ENCODE measurements around the gene MELTF.
"Not testable (repeated sequence)": the region's sequence is repeated elsewhere in the genome, so short reads cannot be mapped to it uniquely, and the experiment has no call there.

MELTF gene

DNA sequence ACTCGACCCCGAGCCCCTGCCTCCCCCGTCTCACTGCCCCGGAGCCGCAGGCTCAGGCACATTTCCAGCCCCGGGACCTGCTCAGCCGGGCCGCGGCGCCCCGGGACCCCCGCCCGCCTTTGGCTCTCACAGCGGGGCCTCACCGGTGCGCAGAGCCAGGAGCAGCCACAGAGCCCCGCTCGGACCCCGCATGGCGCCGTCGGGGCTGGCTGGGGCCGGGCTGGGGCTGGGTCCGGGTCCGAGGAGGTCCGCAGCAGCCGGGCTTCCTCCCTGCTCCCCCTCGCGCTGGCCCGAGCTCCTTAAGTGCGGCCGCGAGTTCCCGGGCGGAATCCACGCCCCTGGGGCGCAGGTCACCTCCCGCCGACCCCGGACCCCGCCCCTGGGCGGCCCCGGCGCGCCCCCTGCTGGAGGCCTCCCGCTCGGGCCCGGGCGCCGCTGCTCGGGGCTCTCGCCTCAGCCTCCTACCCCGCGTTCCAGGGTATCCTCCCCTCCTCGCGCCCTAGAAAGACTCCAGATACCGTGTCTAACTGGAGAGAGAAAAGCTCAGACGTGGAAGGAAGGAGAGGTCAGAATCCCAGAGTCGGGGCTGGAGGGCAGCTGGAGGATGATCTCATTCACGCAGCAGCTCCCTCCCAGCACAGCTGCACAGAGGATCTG, at the start of gene MELTF:
Gene MELTF (minus strand): TSS at position 307 of the 657 bp plus-strand sequence. CDS start 115 bp downstream, at position 192.
- peak; percentile 85 for DNase-seq (ENCODE audit: low spot score)

DNA sequence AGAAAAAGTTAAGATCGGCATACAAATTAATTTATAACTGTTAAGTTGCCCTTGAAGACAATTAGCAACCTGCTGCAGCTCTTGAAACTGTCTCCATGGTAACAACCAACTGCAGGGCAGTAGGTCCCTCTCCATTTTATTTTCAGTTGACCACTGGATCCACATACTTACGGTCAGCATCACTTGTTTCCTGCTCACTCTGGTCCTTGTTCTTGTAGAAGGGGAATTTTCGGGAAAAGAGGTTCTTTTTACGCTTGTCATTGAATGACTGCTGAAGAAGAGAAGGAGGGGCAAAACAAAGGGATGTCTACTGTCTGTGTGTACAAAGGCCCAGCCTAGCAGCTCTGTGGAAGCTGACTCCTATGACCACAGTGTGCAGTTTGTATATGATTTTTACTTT, 46.8 kb upstream of the MELTF start:
- DNase-seq (ENCODE audit: low spot score) = no peak

DNA sequence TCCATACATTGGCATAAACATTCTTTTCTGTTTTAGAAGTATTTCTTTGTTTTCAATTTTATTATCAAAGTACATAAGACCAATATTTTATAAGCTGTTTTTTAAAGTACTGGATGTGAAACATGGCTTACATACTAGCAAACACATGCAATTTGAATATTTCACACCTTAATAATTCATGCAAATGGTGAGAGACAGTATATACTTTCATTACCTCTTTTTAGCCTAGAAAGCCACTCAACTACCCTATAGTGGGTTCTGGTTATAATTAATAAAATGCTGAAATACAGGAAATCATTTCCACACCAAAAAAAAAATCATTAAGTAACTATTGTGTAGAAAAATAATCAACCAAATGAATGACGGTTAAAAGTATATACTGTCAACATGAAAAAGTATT, 38.5 kb upstream of the MELTF start:
- no peak for DNase-seq (ENCODE audit: low spot score)

DNA sequence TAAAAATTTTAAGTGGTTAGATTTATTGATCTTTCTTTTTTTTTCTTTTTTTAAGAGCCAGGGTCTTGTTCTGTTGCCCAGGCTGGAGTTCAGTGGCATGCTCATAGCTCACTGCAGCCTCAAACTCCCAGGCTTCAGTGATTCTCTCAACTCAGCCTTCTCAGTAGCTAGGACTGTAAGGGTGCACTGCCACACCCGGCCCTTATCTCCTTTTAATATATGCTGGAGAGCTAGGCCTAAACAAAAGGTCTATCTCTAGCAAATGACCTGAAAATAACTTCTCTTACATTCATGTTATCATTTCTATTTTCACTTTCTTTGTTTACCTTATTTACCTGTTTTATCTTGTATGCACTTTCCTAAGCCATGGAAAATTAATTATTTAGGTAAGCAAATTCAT, 35.2 kb upstream of the MELTF start:
- no peak for DNase-seq (ENCODE audit: low spot score)

DNA sequence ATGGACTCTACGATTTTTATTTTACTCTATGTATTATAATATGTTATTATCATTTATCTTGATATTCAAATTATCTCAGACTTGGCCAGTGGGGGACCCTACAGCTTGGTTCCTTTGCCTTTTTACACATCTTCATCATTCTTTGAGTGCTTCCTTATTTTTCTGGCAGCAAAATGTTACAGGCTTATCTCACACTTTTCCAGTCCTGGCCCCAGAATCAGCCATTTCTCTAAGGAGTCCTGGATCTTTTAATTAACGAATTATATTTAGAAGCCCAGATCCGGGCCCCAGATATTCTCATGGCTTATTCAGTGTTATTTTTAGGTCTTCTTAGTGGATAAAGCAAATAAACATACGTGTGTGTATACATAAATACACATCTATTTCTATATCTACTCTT, 32.8 kb upstream of the MELTF start:
- DNase-seq (ENCODE audit: low spot score) = no peak

DNA sequence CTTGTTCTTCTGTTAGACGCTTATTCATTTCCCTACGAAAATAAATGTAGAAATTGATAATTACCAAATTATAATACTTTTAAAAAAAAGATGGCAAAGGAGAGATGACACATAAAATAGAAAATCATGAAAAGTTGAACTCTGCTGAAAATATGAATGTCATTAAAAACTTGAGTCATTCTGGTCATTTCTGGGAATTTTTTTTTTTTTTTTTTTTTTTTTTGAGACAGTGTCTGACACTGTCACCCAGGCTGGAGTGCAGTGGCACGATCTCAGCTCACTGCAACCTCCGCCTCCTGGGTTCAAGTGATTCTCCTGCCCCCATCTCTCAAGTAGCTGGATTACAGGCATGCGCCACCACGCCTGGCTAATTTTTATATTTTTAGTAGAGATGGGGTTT, 22.0 kb upstream of the MELTF start:
- DNase-seq (ENCODE audit: low spot score) = not testable (repeated sequence)

DNA sequence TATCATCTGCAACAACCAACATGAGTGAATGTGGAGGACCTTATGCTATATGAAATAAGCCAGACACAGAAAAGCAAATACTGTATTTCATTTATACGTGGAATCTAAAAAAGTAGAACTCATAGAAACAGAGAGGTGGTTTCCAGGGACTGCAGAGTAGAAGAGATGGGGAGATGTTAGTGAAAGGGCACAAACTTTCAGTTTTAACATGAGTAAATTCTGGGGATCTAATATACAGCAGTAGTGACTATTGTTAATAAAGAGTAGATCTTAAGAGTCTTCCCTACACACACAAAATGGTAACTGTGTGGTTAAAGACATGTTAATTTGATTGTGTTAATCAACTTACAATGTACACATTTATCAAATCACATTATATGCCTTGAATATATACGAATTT, 20.9 kb upstream of the MELTF start:
- DNase-seq (ENCODE audit: low spot score) = no peak

DNA sequence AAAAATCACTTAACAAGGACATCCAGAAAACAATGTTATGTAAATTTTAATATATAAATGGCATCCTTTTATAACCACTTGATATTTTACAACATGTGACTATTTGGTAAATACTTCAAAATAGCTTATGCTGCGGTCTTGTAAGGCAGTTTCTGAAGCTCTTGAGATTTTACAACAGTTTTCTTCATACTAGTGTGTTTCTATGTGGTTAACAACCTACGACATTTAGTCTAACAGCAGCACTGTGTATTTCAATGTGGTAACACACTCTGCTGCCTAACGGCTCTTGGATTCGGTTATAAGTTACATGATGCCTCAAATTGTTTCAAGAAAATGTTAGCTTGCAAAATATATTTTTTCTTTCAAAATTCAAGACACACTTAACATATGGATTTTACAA, 12.9 kb upstream of the MELTF start:
- no peak for DNase-seq (ENCODE audit: low spot score)

DNA sequence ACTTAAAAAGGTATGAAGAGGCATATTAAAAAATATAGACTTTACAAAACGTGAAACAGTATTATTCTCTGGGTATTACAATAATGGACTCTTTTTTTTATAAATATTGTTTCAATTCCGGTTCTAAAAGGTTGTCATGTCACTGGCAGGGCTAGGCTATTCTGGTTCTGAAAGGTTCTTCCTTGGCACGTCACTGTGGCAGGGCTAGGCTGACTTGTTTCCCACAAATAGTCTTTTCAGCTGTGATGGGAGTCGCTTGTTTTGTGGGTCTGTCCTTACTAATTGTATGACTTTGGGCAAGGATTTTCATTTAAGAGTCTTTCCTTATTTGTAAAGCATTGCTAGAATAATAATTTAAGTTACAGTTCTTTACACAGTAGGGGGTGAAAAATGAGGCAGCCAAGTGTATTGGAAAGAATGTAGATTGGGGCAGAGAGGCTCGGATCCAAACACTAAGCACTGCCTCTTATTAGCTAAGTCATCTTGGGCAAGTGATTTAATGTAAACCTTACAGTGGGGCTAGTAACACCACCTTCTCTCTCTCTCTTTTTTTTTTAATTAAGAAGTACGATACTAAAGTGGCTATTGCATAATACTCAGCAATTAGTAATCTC, 12.4 kb upstream of the MELTF start:
- DNase-seq (ENCODE audit: low spot score) = no peak

DNA sequence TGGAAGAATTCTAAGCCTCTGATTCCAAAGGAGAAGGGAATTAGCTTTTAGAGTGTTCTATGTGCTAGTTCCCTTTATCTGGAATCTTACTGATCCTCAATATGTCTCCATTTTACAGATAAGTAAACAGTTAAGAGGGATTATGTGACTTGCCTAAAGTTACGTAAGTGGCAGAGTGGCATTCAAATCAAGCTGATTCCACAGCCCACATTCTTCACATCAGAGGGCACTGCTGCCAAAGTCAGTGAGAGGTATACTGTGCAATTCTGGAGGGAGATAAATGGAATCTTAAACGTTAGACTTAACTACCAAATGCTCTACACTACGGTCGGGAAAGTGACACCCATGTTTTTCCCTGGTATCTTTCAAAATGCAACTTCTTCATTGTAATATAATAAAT, 11.0 kb upstream of the MELTF start:
- DNase-seq (ENCODE audit: low spot score) = no peak

DNA sequence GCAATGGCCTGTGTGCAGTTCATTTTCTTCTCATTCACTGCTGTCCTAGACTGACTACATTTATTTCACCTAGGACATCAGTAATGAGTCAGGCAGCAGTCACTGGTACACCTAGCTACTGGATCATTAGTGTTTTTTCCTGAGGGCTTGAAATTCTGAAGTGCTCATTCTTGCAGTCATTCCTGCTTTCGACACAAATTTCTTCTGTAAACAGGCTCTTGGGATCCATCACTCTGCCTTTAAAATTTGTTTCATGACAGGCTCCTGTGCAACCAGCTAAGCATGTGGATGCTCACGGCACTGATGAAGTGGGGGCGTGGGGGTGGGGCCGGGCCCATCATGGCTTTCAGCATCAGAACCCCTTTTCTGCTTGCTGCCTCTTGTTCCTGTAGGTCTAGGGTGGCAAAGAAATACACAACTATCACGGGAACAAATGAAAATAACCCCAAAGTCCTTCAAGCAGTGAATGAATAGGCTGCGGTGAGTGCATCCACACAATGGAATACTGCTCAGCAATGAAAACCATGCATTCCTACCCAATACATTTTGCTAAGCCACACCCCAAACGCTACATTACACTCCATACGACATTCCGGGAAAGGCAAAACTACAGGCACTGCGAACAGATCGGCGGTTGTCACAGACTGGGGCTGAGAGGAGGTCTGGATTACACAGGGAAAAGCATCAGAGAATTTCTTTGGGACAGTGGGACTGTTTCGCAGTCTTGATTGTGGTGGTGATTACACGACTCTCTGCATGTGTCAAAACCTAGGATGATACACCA, 9.3 kb upstream of the MELTF start:
- no peak for DNase-seq (ENCODE audit: low spot score)

DNA sequence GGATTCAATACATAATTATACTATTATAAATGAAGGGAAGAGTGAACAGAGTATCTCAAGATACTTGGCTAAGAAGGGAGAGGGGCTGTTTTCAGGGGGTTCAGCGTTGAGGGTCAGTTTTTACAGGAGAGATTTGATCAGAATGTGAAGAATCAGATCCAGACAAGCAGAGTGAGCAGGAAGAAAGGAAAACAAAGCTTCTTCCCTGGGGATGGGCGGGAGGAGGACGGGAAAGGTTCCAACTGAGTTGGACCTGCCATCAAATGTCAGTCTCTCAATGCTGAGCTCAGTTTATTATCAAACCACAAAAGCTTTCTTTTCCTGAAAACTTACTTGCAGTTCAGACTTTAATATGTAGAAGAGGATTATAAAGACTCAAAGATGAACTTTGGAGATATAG, 6.0 kb upstream of the MELTF start:
- DNase-seq (ENCODE audit: low spot score) = no peak

DNA sequence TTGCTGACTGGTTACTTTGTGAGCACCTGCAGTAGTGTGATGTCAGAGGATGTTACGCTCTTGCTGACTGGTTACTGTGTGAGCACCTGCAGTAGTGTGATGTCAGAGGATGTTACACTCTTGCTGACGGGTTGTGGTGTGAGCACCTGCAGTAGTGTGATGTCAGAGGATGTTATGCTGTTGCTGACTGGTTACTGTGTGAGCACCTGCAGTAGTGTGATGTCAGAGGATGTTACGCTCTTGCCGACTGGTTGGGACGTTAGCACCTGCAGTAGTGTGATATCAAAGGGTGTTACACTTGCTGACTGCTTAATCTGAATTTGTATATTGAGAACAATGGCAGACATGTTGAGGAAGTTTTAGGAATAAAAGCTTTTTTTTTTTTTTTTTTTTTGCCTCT, 5.2 kb upstream of the MELTF start:
- not testable (repeated sequence) for DNase-seq (ENCODE audit: low spot score)

DNA sequence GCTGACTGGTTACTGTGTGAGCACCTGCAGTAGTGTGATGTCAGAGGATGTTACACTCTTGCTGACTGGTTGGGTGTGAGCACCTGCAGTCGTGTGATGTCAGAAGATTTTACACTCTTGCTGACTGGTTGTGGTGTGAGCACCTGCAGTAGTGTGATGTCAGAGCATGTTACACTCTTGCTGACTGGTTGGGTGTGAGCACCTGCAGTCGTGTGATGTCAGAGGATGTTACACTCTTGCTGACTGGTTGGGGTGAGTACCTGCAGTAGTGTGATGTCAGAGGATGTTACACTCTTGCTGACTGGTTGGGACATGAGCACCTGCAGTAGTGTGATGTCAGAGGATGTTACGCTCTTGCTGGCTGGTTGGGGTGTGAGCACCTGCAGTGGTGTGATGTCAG, 4.1 kb upstream of the MELTF start:
- not testable (repeated sequence) for DNase-seq (ENCODE audit: low spot score)

DNA sequence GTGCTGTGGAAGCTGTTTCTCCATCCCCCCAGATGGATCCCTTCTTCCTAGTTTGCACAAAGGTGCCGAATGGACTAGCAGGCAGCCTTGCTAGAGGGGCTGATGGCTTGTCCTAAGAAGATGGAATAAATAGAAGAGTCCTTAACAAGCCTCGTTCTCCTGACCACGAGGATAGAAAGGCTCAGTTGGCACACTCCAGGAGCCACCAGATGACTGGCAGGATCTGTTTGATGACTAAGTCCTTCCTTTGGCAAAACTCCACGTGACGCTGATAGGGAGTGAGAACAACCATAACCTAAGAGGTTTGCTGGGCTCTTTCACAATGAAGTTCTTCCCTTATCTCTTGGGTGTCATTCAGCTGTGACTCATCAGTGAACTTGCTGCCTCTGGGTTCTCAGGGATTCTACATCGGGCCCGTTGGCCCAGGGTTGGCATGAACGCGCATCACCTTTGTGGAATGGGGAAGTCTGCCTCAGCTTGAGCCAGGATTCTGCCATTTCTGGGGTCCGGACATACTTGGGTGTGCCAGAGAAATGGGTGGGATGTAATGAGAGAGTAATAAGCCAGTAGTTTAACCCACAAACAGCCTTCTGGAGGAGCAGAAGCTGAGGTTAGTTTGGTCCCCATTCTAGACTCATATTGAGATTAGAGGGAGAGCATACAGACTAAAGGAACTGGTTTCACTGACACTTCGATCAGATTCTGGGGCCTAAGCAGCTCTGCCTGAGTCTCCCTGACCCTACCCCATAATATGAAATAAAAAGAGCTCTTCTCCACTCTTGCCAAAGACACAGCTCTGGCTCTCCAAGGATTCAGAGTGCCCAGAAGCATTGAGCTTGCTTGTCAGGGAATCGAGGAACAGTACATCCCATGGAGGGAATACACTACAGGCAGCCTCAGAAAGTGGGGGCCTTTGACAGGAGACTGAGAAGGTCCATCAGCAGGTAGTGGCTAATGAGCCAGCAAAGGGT, 2.0 kb upstream of the MELTF start:
- peak; percentile 96 for DNase-seq (ENCODE audit: low spot score)

DNA sequence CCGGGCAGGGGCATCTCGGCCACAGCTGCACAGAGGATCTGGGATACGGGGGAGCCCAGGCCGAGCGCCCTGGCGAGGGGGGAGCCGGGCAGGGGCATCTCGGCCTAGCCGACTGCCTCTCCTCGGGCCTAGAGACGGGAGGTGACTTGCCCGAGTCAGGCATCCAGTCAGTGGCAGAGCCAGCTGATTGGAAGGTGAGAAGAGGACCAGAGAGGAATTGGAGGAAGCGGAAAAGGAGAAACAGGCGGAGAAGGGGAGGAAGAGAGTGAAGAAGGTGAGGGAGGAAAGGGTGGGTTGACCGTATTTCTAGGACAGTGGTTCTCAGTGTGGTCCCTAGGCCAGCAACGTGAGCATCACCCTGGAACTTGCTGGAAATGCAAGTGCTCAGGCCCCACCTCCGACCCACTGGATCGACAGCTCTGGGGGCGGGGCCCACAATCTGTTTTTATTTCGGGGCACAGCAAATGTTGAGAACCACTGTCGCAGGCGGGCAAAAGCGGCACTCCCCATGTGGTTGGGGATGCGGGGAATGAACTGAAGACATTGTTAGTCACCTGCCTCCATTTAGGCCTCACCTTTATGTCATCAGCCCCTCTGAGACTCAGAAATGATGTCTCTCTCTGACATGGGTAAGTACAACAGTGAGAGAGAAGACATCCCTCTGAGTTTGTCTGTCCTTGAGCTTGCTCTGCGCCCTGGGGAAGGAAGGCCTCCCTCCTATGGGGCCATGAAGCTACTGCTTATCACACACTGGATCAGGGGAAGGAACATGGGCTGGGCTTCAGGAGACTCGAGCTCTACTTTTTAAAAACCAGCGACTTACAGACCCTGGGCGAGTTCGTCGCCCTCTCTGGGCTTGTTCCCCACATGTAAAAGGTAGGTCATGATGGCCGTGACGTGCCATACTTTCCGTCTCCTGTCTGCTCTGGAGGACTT, 1.0 kb upstream of the MELTF start:
- DNase-seq (ENCODE audit: low spot score) = no peak

DNA sequence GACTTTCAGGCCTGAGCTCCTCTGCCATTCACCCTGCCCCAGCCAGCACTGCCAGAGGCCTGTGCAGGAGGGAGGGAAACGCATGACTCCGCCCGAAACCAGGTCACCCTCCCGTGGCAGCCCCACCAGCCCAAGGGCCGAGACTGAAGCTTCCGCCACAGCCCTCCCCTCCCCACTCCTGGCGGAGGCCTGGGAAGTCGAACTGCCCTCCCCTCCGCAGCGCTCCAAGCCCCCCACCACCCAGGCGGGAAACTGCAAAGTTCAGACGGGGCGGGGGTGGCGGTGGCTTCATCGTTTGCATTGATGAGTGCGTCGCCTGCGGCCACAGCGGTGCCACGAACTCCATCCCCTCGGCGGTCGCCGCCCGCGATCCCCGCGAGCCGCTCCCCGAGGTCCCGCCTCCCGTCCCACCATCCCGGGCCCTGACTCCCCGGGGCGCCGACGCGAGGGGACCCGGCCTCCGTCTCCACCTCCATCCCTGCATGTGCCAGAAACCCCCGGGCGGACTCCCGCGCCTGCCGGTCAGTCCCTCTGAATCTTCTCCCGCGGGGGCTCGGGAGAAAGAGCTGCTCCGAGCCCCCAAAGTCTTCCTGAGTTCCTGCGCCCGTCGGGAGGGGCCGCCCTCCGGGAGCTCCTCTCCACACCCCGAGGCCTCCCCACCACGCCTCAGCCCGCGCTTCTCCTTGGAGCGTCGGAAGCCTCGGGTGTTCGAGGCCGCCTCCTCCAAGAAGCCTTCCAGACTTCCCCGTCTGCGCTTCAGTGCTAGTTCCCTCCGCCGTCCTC, 698 bp downstream of the MELTF start:
- DNase-seq (ENCODE audit: low spot score) = no peak

DNA sequence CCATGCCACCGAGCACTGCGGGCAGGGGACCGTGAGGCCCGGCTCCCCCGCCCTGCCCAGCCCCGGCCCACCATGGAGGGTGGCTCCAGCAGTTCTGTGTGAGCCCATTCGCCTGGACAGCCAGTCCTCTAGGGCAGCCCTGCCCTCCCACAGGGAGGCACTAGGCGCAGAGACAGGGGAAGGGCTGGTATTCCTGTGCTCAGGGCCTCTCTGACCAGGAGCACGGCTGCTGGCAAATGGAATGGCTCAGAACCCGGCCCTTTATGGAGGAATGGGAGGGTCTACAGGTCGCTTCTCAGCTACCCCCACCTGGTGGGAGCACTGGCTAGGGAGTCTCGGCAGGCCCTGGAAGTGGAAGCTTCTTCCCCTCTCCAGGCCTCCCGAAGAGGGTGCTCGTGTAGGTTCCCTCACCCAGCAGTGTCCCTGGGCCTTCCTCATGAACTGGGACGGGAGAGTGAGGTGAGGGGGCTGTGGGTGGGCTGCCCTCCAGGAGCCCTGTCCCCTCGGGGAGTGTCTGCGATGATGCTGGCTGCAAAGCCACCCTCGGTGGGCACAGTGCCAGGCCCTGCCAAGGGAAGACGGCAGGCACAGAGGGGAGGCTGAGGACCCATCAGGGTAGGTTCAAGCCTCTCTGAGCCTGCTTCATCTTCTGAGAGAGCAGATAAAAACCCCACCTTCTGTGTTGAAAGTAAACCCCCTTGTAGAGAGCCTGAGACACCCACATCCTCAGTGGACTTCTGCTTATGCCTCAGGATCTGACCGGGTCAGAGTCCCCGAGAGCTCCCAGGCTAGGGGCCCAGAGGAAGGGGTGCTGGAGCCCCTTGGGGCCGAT, 1.5 kb downstream of the MELTF start:
- no peak for DNase-seq (ENCODE audit: low spot score)

DNA sequence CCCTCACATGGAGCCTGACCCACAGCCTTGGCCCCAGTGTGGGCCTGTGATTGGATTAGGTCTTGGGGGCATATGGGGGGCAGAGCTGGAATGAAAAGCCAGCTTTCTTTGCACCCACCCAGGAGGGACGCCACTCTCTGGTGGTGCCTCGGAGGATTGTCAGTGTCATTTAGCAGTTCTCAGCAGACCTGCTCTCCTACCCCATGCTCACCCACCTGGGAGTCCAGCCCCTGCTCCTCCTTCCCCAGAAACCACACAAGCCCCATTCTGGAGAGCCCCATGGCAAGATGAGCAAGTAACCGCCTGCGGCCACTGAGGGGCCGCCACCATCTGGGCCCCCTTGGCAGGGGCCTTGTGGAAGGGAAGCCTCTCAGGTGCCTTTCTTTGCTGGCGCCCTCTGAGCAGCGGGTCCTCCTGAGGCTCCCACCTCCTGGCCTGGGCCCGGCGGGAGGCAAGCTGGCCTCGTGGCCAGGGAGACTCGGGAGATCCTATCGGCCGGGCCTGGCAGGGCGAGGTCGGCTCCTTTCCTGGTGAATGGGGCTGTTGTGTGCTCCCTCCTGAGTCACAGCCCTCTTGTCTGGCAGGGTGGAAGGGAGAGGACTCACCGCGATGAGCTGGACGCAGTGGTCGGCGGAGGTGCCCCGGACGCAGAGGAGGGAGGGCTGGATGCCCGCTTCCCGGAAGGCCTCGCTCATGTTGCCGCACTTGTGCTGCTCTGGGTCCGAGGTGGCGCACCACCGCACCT, 2.3 kb downstream of the MELTF start:
- DNase-seq (ENCODE audit: low spot score) = no peak
